HFFc6 (cell line): ENCODE data around the gene PLXNB3. TPM values are rescaled to one million over a fixed set of nuclear protein-coding genes. Genes with fewer than 3 reads are reported as not detected.

ENCODE experiments used
- DNase-seq: peaks from one replicate; pipeline ENCODE4 v3.0.0-alpha.2; 2018
- H3K27ac Mint-ChIP-seq: 2 replicates; pipeline ENCODE4 v1.8.0; 2020; ENCODE audit warnings: mild to moderate bottlenecking, mixed read lengths
- H3K27me3 Mint-ChIP-seq: 2 replicates; pipeline ENCODE4 v1.8.0; 2021; ENCODE audit warnings: mild to moderate bottlenecking, moderate library complexity, mixed read lengths; ENCODE audit not compliant: insufficient read depth
- H3K36me3 Mint-ChIP-seq: 2 replicates; pipeline ENCODE4 v1.8.0; 2021; ENCODE audit warnings: low read depth, mixed read lengths
- H3K4me1 Mint-ChIP-seq: 2 replicates; pipeline ENCODE4 v1.8.0; 2020; ENCODE audit warnings: low read depth, mixed read lengths
- H3K4me3 Mint-ChIP-seq: 2 replicates; pipeline ENCODE4 v1.8.0; 2020; ENCODE audit warnings: mild to moderate bottlenecking, moderate library complexity, mixed read lengths
- H3K9me3 Mint-ChIP-seq: 2 replicates; pipeline ENCODE4 v1.8.0; 2020; ENCODE audit warnings: mild to moderate bottlenecking, mixed read lengths
- total RNA-seq, 6 experiments: library from RNA; stranded (reverse); fragmentation: NEBNext Ultra II Directional; extraction: Animal tissue kit (Norgen Biotek cat#: 25700); gene quantifications; 2 replicates in 1 of 6; 3 replicates in 5 of 6; pipeline ENCODE4 v1.2.3, GENCODE V29; 2021
- TF ChIP-seq, protein P1 (sequence below): fragments of 200-600 bp; sonication (generic); IDR thresholded peaks from 2 replicates; pipeline ENCODE4 v1.5.0; 2021; ENCODE audit warnings: antibody characterized with exemption, mild to moderate bottlenecking

PLXNB3 gene
- total RNA-seq, 6 experiments from 2014 or later = 13.2 to 33.4 (median 15.8) TPM

- H3K4me1 Mint-ChIP-seq = peaks cover 7% of the 10 kb centered on the region
- H3K27ac Mint-ChIP-seq = no peak overlapping the region
- no peaks in the 10 kb centered on the region for H3K36me3 Mint-ChIP-seq
- H3K9me3 Mint-ChIP-seq = no peaks in the 10 kb centered on the region
- no peak for DNase-seq
- TF ChIP-seq, protein P1, sequence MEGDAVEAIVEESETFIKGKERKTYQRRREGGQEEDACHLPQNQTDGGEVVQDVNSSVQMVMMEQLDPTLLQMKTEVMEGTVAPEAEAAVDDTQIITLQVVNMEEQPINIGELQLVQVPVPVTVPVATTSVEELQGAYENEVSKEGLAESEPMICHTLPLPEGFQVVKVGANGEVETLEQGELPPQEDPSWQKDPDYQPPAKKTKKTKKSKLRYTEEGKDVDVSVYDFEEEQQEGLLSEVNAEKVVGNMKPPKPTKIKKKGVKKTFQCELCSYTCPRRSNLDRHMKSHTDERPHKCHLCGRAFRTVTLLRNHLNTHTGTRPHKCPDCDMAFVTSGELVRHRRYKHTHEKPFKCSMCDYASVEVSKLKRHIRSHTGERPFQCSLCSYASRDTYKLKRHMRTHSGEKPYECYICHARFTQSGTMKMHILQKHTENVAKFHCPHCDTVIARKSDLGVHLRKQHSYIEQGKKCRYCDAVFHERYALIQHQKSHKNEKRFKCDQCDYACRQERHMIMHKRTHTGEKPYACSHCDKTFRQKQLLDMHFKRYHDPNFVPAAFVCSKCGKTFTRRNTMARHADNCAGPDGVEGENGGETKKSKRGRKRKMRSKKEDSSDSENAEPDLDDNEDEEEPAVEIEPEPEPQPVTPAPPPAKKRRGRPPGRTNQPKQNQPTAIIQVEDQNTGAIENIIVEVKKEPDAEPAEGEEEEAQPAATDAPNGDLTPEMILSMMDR = no peak
- H3K27me3 Mint-ChIP-seq = no peaks in the 10 kb centered on the region
- no peak overlapping the region for H3K4me3 Mint-ChIP-seq
These were observed 12.6 kb downstream of the PLXNB3 start for GRCh38 chrX:153776611-153777045.

GRCh38 chrX:153777261-153778090 is 13.4 kb downstream of the PLXNB3 start:
- Mint-ChIP-seq H3K4me1 (peaks cover 7% of the 10 kb centered on the region), H3K27me3 (no peaks in the 10 kb centered on the region), H3K9me3 (no peaks in the 10 kb centered on the region), H3K4me3 (no peak overlapping the region), H3K36me3 (no peaks in the 10 kb centered on the region), H3K27ac (no peak overlapping the region)
- TF ChIP-seq, protein P1 = no peak
- DNase-seq = no peak

GRCh38 chrX:153778181-153778580 is 14.1 kb downstream of the PLXNB3 start:
- H3K36me3 Mint-ChIP-seq = no peaks in the 10 kb centered on the region
- H3K4me3 Mint-ChIP-seq = no peak overlapping the region
- peaks cover 7% of the 10 kb centered on the region for H3K4me1 Mint-ChIP-seq
- DNase-seq = no peak
- TF ChIP-seq, protein P1 = no peak
- no peaks in the 10 kb centered on the region for H3K27me3 Mint-ChIP-seq
- no peaks in the 10 kb centered on the region for H3K9me3 Mint-ChIP-seq
- no peak overlapping the region for H3K27ac Mint-ChIP-seq

DNA sequence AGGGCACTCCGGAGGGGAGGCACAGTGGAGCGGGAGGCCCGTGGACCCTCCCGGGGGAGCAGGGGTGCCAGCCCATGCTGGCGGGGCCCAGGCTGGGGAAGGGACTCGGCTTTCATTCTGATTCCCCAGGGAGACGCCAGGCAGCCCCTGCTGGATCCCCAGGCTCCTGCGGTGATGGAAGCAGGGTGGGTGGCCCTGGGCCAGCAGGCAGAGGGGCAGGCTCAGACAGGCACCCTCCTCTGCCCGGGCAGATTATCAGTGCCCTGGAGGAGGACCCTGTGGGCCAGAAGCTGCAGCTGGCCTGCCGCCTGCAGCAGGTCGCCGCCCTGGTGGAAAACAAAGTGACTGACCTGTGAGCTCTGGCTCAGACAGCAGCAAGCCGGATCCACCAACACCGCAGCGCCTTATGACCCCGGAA is 14.6 kb downstream of the PLXNB3 start:
- no peak for DNase-seq
- Mint-ChIP-seq H3K27ac (no peak overlapping the region), H3K4me1 (peaks cover 7% of the 10 kb centered on the region), H3K27me3 (peaks cover 1% of the 10 kb centered on the region; the same call in 1 of the 2 replicates), H3K9me3 (no peaks in the 10 kb centered on the region), H3K4me3 (no peak overlapping the region), H3K36me3 (no peaks in the 10 kb centered on the region)
- TF ChIP-seq, protein P1 = peak; percentile 37; the same call in 1 of the 2 replicates

DNA sequence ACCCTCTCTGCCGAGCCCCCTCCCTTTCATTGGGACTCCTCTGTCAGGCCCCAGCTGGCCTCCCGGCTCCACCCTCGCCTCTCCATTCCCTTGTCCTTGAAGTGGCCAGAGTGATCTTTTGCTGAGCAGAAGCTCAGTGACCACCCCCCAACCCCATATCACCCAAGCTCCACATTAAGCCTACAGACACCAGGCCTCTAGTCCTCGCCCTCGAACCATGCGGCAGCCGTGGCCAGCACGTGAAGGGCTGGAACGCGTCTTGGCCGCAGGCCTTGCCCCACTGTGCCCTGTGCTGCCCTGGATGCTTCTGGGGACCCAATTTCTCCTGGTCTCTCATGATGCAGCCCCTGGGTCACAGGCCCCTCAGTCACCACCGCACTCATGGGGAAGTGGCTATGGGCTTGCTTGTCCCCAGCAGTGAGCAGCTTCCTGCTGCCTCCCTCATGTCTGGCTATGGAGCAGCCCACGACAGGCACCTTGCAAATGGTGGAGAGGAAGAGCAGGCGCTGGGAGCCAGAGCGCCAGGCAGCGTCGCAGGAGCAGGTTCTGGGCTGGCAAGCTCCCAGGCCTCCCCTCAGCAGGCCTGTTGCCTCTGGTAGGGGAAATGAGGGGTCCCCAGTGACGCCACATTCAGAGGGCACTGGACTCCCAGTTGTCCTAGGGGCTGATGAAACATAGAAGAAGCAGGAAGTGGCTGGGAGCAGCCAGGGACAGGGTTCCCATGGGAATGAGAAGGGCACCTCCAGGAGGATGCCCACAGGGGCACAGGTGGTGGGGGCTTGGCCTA is 16.0 kb downstream of the PLXNB3 start:
- no peak overlapping the region for H3K4me3 Mint-ChIP-seq
- H3K36me3 Mint-ChIP-seq = no peaks in the 10 kb centered on the region
- DNase-seq = no peak
- peaks cover 1% of the 10 kb centered on the region; the same call in 1 of the 2 replicates for H3K27me3 Mint-ChIP-seq
- peak overlapping the region; percentile 24; the same call in 1 of the 2 replicates for H3K27ac Mint-ChIP-seq
- H3K4me1 Mint-ChIP-seq = peaks cover 7% of the 10 kb centered on the region
- no peaks in the 10 kb centered on the region for H3K9me3 Mint-ChIP-seq
- TF ChIP-seq, protein P1 = no peak
